Thyroid gland (tissue), 4 donors: ENCODE data around the gene ISG15.

Experiments used
- POLR2A ChIP-seq, 2 donors: fragments of 450-650 bp; IDR thresholded peaks; one replicate each; pipeline ENCODE4 v1.6.1; 2017; ENCODE audit warnings: antibody characterized with exemption in 2 of 2, mild to moderate bottlenecking in 2 of 2, moderate library complexity in 1 of 2
- TF ChIP-seq, protein P1 (sequence below), 6 experiments: fragments of 200-600 bp in 3 of 6; fragments of 450-650 bp in 3 of 6; sonication (generic) in 3 of 6; IDR thresholded peaks; one replicate each; pipeline ENCODE4 v1.5.1; 2016 to 2019; ENCODE audit warnings: antibody characterized with exemption in 6 of 6, mild to moderate bottlenecking in 2 of 6, inconsistent platforms in 1 of 6, moderate library complexity in 1 of 6

DNA sequence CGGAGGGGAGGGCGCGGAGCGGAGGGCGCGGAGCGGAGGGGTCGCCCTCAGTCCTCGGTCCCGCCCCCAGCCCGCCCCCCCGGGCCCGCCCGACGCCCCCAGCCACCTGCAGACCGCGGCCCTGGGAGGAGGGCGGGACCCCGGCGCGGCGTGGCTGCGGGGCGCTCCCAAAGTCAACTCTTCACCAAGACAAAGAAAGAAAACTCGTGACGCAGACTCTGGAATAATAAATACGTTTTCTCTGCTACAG is 14.6 kb upstream of the ISG15 start:
- TF ChIP-seq, protein P1, sequence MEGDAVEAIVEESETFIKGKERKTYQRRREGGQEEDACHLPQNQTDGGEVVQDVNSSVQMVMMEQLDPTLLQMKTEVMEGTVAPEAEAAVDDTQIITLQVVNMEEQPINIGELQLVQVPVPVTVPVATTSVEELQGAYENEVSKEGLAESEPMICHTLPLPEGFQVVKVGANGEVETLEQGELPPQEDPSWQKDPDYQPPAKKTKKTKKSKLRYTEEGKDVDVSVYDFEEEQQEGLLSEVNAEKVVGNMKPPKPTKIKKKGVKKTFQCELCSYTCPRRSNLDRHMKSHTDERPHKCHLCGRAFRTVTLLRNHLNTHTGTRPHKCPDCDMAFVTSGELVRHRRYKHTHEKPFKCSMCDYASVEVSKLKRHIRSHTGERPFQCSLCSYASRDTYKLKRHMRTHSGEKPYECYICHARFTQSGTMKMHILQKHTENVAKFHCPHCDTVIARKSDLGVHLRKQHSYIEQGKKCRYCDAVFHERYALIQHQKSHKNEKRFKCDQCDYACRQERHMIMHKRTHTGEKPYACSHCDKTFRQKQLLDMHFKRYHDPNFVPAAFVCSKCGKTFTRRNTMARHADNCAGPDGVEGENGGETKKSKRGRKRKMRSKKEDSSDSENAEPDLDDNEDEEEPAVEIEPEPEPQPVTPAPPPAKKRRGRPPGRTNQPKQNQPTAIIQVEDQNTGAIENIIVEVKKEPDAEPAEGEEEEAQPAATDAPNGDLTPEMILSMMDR (IDR thresholded peaks at IDR 0.05): no peak
- no peak for TF ChIP-seq POLR2A (IDR thresholded peaks at IDR 0.05)
